GM23338 (cell line): ENCODE data around the gene CACNA2D2.

Experiments
- CREB1 ChIP-seq: fragments of 250-450 bp; sonication (Bioruptor Pico); IDR thresholded peaks from 2 replicates; pipeline ENCODE4 v1.5.0; 2020; ENCODE audit warnings: low read depth, mild to moderate bottlenecking, moderate library complexity
- EZH2 ChIP-seq: fragments of 200-600 bp; sonication (generic); IDR thresholded peaks from one replicate; pipeline ENCODE4 v1.8.0; 2017; ENCODE audit warnings: antibody characterized with exemption, mild to moderate bottlenecking, low read depth; ENCODE audit not compliant: unreplicated experiment
- EZH2phosphoT487 ChIP-seq: fragments of 200-600 bp; sonication (generic); IDR thresholded peaks from one replicate; pipeline ENCODE4 v1.8.1; 2018; ENCODE audit warnings: antibody characterized with exemption; ENCODE audit not compliant: unreplicated experiment
- JUNB ChIP-seq: IDR thresholded peaks from one replicate; pipeline ENCODE4 v1.6.1; 2016; ENCODE audit warnings: antibody characterized with exemption; ENCODE audit not compliant: unreplicated experiment
- REST ChIP-seq: IDR thresholded peaks from one replicate; pipeline ENCODE4 v1.6.1; 2018; ENCODE audit warnings: antibody characterized with exemption; ENCODE audit not compliant: unreplicated experiment
- TF ChIP-seq, protein P1 (sequence below), 2 experiments: fragments of 200-600 bp in 1 of 2; sonication (generic) in 1 of 2; conservative IDR thresholded peaks; 2 replicates each; pipeline versions ENCODE4 v1.5.1 to v1.6.1; 2016 to 2017; ENCODE audit warnings: antibody characterized with exemption in 2 of 2, low read depth in 2 of 2, mild to moderate bottlenecking in 2 of 2, moderate library complexity in 1 of 2

GRCh38 chr3:50481992-50482391 lies 21.4 kb downstream of the CACNA2D2 start:
- TF ChIP-seq, protein P1, sequence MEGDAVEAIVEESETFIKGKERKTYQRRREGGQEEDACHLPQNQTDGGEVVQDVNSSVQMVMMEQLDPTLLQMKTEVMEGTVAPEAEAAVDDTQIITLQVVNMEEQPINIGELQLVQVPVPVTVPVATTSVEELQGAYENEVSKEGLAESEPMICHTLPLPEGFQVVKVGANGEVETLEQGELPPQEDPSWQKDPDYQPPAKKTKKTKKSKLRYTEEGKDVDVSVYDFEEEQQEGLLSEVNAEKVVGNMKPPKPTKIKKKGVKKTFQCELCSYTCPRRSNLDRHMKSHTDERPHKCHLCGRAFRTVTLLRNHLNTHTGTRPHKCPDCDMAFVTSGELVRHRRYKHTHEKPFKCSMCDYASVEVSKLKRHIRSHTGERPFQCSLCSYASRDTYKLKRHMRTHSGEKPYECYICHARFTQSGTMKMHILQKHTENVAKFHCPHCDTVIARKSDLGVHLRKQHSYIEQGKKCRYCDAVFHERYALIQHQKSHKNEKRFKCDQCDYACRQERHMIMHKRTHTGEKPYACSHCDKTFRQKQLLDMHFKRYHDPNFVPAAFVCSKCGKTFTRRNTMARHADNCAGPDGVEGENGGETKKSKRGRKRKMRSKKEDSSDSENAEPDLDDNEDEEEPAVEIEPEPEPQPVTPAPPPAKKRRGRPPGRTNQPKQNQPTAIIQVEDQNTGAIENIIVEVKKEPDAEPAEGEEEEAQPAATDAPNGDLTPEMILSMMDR (conservative IDR thresholded peaks at IDR 0.05; ENCODE audit: low read depth in 2 of 2), result no peak
- TF ChIP-seq REST (no peak), EZH2 (no peak), CREB1 (CRISPR knock-in tag) (no peak), JUNB (no peak), EZH2phosphoT487 (no peak)
